HT-29 (cell line): ENCODE data around the gene SPPL2C. TPM values are rescaled to one million over a fixed set of nuclear protein-coding genes. Genes with fewer than 3 reads are reported as not detected.
A peak's percentile ranks its signal among the peaks of the same experiment; 100 is the strongest.

Source experiments
- DNase-seq: peaks from one replicate; pipeline ENCODE4 v3.0.0-alpha.2; 2015; ENCODE audit warnings: low spot score
- total RNA-seq: library from RNA; depleted of rRNA; stranded (reverse); fragments of >200 nt; shearing (Covaris generic); gene quantifications from 2 replicates; pipeline ENCODE4 v1.2.3, GENCODE V29; 2014; rRNA removed

Gene SPPL2C
- total RNA-seq, 1 experiment from 2014 or later = not detected

DNA sequence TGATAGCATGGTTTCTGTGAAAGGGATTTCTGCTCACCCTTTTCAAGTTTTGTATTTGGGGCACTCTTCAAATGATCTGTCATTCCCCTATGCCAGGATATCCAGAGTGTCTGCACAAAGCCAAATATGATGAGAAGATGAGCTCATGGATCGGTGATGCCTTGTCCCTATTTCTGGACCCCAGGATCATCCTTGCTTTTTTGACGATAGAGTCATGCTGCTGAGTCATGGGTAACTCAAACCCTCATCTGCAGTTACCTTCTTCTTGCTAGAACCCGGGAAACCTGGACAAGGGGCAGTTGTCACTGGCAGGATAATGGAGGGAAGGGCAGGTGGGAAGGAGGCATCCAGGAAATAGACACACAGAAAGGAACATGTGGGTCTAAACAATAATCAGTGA is 31.9 kb downstream of the SPPL2C start:
- DNase-seq = no peak

DNA sequence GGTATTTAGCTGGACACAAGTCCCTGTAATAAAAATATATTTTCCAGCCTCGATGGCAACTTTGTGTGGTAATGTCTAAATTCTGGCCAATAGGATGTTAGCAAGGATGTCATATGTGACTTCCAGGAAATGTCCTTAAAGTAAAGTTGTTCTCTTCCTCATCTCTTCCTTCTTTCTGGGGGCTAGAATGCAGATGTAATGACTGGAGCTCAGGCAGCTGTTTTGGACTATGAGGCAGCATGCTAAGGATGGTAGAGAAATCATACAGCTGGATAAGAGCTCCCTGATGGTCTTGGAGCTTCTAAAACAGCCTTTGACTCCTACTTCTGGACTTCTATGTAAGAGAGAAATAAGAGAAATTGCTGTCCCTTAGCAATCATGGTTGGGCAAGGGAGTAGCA is 32.8 kb downstream of the SPPL2C start:
- DNase-seq = no peak

DNA sequence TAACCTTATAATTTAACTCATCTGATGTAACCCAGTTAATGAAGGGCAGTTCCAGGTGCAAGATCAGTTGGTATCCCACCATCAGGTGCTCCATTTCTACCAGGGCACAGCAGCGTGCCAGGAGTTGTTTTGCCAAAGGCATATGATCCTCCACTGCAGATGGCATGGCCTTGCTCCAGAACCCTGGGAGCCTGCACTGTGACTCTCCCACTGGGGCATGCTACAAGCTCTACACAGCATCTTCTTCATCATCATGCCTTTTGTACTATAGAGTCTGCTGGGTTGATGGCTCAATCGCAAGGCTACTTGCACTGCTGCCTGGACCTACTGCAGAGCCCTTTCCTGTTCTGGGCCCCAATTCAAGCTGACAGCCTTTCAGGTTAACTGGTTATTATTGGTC is 38.4 kb downstream of the SPPL2C start:
- DNase-seq = no peak

DNA sequence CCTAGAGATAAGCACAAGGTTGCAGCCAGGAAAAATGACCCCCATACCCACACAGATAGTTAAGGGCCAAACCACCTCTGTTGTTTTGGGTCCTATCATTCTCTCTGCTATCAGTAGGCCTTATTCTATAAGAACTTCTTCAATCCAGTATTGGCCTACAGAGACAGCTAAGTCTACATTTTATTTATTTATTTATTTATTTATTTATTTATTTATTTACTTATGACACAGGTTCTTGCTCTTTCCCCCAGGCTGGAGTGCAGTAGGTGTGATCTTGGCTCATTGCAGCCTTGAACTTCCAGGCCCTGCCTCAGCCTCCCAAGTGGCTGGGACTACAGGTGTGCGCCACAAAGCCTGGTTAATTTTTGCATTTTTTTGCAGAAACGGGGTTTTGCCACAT is 42.2 kb downstream of the SPPL2C start:
- no peak for DNase-seq

DNA sequence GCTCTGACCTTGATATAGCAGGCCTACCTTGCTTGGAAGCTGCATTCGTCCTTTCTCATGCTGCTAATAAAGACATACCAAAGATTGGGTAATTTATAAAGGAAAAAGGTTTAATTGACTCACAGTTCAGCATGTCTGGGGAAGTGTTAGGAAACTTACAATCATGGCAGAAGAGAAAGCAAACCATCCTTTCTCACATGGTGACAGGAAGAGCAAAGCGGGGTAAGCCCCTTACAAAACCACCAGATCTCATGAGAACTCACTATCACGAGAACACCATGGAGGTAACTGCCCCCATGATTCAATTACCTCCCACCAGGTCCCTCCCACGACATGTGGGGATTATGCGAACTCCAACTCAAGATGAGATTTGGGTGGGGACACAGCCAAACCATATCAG is 43.7 kb downstream of the SPPL2C start:
- no peak for DNase-seq

DNA sequence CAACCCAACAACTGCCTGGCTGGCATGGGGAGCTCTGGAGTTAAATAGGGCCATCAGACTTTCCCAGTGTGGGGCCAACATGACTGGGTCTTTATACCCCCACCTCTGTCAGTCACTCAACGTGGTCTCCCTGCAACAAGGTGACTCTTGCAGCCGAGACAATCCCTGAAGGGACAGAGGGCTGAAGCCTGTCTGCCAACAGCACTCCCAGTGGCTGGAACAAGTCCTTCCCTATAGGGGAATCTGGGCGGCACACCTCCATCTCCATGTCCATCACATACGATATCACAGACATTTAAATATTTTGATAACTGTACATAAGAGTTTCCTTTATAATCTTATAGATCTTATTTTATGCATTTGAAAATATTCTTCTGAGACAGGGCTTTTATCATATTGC is 44.9 kb downstream of the SPPL2C start:
- DNase-seq = peak; percentile 6

DNA sequence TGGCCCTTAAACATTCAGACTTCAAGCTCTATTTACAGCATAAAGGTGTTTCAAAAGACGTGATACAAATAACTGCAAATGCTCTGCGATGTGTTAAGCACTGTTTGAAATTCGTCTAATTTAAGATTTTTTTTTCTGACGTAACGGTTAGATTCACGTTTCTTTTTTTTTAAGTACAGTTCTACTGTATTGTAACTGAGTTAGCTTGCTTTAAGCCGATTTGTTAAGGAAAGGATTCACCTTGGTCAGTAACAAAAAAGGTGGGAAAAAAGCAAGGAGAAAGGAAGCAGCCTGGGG is 49.0 kb downstream of the SPPL2C start:
- no peak for DNase-seq

DNA sequence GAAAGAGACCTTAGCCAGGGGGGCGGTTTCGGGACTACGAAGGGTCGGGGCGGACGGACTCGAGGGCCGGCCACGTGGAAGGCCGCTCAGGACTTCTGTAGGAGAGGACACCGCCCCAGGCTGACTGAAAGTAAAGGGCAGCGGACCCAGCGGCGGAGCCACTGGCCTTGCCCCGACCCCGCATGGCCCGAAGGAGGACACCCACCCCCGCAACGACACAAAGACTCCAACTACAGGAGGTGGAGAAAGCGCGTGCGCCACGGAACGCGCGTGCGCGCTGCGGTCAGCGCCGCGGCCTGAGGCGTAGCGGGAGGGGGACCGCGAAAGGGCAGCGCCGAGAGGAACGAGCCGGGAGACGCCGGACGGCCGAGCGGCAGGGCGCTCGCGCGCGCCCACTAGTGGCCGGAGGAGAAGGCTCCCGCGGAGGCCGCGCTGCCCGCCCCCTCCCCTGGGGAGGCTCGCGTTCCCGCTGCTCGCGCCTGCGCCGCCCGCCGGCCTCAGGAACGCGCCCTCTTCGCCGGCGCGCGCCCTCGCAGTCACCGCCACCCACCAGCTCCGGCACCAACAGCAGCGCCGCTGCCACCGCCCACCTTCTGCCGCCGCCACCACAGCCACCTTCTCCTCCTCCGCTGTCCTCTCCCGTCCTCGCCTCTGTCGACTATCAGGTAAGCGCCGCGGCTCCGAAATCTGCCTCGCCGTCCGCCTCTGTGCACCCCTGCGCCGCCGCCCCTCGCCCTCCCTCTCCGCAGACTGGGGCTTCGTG is 49.5 kb downstream of the SPPL2C start, which contains the start of gene MAPT:
Gene MAPT (plus strand): TSS at position 533 of the 763 bp plus-strand sequence. CDS start 67,784 bp downstream, outside the sequence.
- DNase-seq = peak; percentile 85

DNA sequence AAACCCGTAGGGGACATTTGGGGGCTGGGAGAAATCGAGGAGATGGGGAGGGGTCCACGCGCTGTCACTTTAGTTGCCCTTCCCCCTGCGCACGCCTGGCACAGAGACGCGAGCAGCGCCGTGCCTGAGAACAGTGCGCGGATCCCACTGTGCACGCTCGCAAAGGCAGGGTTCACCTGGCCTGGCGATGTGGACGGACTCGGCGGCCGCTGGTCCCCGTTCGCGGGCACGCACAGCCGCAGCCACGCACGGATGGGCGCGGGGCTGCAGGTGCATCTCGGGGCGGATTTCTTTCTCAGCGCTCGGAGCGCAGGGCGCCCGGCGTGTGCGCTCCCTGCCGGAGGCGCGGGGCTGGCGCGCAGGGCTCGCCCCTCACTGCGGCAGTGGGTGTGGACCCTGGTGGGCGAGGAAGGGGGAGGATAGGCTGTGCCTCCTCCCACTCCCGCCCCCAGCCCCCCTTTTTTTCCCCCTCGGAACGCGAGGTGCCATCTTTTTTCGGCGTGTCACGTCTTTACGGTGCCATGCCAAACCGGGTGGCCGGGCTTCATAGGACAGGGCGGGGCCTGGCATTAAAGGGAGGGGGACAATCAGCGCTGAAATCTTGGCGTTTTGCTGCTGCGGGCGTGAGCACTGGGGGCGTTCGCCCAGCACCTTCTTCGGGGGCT is 50.8 kb downstream of the SPPL2C start:
- no peak for DNase-seq

DNA sequence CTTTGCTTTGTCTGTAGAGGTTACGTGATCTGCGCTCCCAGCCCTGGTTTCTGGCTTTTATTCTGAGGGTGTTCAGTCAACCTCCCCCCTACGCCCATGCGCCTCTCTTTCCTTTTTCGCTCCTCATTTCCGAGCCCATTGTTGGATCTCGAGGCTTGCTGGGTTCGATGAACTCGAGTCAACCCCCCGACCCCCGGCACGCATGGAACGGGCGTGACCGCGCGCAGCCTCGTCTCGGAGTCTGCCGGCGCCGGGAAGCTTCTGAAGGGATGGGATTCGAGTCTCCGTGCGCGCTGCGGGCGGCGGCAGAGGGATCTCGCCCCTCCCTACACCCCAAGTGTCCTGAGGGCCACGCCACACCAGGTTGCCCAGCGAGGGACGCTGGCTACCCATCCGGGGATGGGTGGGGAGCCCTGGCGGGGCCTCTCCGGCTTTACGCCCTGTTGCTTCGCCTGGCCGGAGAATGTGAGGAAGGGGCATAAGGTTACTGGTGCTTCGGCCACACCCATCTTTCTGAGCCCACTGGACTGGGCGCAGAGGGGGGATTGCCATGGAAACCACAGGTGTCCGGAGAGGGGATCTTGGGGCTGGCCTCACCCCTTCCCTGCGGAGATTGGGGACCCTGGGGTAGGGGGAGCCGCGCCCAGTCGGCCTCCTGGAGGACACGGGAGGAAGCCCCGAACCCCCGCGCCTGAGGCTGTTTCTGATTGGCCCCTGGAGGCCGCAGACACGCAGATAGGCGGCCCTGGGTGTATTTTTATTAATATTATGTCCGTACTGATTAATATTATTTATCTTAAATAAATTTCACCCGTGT is 51.5 kb downstream of the SPPL2C start:
- DNase-seq = no peak

Other genes starting within 250 kb of the SPPL2C start
- gene CRHR1, start 60.6 kb upstream of the SPPL2C start, total RNA-seq = not detected in 2 replicates
- gene MAPT, start 49.7 kb downstream of the SPPL2C start, total RNA-seq = 0.08 and 0.44 TPM in 2 replicates
- not detected in 2 replicates for gene STH, start 154.4 kb downstream of the SPPL2C start, total RNA-seq